Endothelial cell of hepatic sinusoid (primary cell): Measurements from ENCODE around the gene FLT3.
"Not testable (repeated sequence)": the region's sequence is repeated elsewhere in the genome, so short reads cannot be mapped to it uniquely, and the experiment has no call there.

Experiments
- in situ Hi-C: cut with HindIII; loops from 2 replicates; pipeline ENCODE4 v1.10.0; 2017; ENCODE audit warnings: low sequenced_read_pairs

Gene FLT3

DNA sequence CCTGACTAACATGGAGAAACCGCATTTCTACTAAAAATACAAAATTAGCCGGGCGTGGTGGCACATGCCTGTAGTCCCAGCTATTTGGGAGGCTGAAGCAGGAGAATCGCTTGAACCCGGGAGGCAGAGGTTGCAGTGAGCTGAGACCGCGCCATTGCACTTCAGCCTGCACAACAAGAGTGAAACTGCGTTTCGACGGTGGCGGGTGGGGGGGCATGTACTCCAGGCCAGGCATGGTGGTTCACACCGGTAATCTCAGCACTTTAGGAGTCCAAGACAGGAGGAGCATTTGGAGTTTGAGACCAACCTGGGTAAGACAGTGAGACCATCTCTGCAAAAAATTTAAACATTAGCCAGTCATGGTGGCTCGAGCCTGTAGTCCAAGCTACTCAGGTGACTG, 136.2 kb downstream of the FLT3 start:
- in situ Hi-C loops, result not testable (repeated sequence)

DNA sequence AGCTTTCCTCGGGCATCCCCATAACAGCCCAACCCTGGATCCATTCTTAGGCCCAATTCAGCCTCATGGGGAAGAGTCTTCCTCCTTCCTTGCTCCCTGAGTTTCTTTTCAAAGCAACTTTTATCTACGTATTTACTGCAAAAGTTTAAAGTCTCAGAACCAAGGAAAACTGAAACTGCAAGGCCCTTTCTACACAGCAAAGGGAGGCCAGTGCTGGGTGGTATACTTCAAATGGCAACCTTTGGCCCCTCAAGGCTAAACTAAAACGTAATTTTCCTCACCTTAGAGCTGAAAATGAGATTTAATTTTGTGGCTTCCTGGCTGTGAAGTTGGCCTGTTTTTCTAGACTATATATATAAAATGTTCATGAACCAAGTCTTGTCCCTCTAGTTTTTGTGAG, 136.9 kb downstream of the FLT3 start:
- in situ Hi-C loops, result no loop called here

DNA sequence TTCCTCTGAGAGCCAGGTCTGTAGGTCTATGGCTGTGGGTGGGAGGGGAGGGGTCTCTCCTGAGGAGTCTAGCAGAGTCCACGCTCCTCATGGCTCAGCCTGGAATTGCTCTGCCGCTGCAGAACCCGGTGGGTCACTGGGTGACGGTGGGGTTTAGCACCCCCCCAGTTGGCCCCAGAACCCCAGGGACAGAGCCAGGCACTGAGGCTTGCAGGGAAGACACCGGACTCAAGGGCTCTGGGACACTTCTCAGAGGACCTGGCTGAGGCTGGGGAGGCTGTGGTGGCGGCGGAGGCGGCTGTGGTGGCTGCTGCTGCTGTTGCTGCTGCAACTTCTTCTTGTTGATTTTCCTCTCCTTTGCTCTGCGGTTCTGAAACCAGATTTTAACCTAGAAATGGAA, 137.4 kb downstream of the FLT3 start:
- in situ Hi-C loops, result no loop called here

DNA sequence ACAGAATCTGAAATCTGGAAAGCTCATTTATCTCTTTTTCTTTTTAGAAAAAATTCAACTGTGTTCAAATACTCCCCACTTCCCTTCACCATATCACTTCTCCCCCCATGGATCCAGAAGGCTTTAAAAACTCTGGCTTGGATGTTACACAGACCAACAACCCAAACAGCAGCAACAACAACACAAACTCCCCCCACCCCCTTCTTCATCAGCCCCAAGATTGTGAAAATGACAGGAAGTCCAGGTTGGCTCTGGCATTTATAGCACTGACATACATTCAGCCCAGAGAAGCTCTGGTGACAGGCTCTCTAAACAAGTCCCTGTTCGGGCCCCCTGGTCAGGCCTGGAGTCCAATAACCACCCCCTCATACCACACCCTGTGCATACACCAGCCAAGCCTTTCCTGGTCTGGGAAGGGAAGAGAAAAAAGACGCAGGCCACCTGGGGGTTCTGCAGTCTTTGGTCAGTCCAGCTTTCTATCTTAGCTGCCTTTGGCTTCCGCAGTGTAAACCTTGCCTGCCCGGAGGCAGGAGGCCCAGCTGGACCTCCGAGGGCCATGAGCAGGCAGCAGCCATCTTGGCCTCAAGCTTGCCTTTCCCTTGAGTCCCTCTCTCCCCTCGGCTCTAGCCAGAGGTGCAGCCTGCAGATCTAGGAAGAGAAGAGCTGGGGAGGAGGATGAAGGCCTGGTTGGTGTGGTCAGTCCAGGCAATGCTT, 138.1 kb downstream of the FLT3 start:
- in situ Hi-C loops, result no loop called here

DNA sequence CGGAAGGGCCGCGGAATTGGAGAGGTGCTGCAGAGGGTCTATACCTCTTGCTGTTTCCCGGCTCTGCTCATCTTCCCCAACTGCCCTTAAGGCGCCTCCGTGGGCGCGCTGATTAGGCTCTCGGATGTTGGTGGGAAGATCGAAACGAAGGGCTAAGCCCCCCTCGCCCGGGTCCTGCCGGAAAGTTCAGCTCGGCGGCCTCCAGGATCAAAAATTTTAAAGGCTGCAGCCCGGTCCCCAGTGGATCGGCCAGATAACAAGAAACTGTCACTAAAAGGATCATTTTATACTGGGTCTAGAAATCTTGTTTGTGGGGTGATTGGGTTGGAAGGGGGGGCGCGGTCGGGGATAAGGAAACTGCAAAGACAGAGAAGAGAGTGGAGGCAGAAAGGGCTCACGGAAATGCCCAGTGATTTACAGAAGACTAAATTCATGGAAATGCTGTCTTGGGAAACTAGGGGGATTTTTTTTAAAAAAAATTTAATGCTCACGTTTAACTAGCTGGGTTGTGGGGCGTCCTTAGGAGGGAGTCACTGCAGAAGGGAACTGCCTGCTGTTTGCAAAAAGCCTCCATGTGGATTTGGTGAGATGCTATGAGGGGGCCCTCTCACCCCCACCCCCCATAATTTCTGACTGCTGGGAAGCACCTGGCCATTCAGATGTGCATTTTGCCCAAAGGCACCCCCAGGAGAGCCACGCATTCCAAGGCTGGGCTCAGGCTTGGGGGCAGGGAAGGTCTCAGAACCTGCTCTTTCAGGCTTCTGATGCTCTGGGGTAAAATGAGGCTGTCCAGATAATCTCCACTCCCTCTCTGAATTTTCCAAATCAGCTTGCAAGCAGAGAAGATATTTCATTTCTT, 138.9 kb downstream of the FLT3 start:
- in situ Hi-C loops, result no loop called here

DNA sequence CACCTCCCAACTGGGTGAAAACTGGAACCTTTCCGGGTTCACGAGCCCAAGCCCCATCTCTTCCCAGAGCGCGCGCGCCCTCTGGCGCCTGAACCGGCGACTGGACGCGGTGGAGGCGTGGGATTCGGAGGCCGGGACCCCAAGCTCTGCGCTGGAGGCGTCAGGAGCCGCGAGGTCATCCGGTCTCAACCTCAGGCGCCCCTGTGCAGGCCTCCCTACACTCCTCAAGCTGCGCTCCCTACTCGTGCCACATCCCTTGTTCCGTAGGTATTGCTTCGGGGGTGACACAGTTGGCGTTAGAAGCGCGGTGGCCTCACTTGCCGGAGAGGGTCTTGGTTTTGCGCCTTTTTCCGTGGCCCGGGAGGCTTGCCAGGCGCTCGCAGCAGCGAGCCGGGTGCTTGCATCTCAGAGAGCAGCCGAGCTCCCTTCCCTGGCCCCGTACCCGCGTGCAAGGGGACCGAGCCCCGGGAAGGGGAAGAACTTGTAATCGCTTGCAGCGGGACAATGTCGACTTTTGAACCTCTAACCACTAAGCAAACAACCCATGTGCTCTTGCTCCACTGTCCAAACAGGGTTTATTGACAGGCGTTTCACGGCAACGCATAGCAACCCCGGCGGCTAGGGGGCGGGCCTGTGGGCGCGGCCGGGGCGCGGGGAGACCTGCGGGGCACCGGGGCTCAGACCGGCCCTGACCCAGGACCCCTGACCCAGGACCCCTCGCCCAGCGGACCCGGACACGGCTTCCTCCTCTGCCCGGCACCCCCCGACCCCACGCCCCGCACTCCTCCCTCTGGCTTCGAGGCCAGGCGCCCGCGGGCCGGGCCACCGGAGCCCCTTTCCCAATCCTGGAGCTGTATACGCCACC, 139.8 kb downstream of the FLT3 start:
- in situ Hi-C loops, result no loop called here

DNA sequence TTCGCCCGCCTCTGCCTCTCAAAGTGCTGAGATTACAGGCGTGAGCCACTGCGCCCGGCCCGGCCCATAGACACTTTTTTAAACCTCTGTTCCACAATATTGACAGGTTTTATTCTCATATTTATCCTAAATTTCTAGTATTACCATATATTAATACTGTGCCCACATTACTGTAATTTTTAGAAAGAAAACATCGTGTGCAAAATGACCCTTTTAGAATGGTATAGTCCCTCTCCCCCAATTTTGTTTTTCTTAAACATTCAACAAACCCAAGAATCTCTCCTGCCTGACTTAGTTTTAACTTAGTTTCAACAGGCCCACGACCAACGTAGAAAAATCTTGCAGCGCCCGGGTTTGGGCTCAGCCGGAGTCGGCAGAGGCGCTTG, 140.4 kb downstream of the FLT3 start:
- in situ Hi-C loops, result no loop called here

DNA sequence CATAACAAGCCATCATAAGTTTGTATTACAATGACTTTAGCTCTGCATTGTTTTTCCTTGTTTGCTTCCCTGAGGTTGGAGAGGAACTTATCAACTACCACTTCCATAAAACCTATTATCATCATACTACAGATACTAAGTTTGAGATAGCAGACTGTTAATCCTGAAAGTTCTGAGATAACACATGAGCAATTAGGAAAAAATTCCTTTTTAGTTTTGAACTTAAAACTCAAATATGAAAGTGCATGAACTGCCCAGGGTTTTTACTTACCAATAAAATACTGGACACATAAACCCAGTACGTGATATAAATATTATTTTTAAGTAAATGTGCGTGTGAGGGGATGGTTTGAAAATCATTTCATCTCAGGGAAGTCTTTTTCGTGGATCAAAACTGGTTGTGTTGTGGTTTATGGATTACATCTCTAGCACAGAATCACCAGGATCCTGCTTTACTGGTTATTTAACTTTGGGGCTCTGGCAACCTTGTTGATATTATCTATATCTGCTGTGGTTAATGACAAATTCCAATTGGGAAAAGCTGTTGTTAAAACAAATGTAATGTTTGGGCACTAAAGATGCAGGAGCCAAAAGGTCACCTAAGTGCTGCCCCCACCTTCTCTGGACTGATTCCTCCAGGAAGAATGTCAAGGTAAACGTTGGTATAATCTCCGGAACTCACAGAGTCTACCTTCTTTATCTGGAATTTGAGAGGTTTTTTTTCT, 143.6 kb downstream of the FLT3 start:
- in situ Hi-C loops, result no loop called here

DNA sequence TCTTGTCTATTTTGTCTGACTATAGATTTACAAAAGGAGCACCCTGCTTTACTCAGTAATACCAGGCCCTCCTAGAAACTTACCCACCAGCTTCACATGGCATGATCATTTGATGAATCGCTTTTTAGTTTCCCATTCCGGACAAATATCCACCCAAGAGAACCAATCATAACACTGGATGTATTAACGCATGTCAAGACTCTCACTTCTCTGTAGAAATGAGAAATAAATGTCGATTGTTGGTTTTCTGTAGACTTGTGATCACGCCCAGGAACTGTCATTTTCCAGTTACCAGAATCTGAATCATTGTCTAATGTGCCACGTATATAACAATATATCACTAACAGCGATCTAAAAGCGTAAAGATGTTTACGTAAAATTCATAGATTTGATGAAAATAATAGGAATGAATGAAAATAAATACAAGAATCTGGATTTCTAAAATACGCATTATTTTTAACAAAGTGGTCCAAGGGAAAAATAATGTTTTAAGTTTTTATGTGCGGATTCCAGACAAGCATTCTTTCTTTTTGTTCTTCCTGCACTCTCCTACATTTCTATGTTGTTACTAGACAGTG, 145.3 kb downstream of the FLT3 start:
- in situ Hi-C loops, result no loop called here

DNA sequence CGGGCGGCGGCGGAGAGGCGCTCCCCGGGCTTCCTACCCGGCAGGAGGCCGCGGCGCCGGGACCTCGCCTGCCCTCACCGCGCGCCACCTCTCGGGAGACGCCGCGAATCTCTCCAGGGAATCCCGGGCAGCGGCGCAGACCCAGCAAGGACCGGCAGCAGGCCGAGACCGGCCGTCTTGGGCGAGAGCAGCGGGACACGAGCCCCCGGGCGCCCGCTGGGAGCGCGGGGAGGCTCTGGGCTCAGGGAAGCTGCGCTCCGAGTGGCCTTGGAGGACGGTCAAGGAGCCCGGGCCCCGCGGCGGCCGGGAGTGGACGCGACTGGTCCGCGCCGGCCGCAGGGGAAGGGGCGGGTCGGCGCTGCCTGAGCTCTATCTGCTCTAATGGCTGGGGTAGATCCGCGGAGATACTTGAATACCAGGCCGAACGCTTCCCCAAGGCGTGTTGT, 145.9 kb downstream of the FLT3 start:
- in situ Hi-C loops, result loop anchor here (5.0 kb wide), 2 partner anchors 78 to 127 kb away; no protein-coding TSS in a partner anchor

DNA sequence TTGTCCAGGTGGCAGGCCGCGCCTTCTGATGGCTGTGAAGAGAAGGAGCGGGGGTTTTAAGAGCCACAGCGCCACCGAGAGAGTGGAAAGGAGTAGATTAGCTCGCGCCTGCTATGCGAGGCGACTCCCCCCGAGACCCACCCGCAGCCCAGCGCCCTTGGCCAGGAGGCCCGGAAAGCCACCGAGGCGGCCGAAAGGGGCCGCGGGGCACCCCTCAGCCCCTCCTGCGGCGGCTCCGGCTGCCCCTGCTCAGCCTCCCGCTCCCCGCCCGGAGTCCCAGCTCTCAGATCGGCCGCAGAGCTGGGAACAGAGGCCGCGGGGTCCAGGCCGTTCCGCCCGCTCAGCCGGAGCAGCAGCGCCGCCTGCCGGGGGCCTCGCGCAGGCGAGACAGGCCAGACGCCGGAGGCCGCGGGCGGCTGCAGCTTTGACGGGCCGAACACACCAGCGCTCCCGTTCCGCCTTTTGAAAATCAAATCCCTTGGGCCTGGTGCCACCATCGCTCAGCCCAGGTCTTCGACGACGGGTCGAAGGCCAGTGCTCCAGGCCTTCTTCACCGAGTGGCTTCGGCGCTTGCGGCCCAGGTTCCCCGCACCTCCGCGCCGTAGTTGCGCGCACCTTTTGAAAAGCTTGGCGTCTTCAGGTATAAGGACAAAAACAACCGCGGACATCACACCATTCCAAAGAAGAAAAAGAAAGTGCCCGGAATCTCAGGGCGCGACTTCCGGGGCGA, 146.5 kb downstream of the FLT3 start:
- in situ Hi-C loops, result loop anchor here (5.0 kb wide), 2 partner anchors 78 to 127 kb away; no protein-coding TSS in a partner anchor
